Parathyroid adenoma (tissue), 2 donors: Measurements from ENCODE around the gene TGFBR3L.

Experiments
- H2AFZ ChIP-seq: fragments of 300-600 bp; sonication (generic); one replicate; pipeline ENCODE4 v1.7.0; 2017; ENCODE audit warnings: antibody characterized with exemption, mild to moderate bottlenecking
- H3K27ac ChIP-seq: fragments of 300-600 bp; sonication (generic); one replicate; pipeline ENCODE4 v1.7.0; 2017
- H3K27me3 ChIP-seq: fragments of 300-600 bp; sonication (generic); one replicate; pipeline ENCODE4 v1.7.0; 2017; ENCODE audit warnings: low read length; ENCODE audit not compliant: control insufficient read depth, insufficient read depth
- H3K36me3 ChIP-seq: fragments of 300-600 bp; sonication (generic); one replicate; pipeline ENCODE4 v1.7.0; 2017; ENCODE audit warnings: low read length; ENCODE audit not compliant: control insufficient read depth, insufficient read depth
- H3K4me1 ChIP-seq: fragments of 300-600 bp; sonication (generic); one replicate; pipeline ENCODE4 v1.7.0; 2017; ENCODE audit warnings: control low read depth
- H3K4me2 ChIP-seq: fragments of 300-600 bp; sonication (generic); one replicate; pipeline ENCODE4 v1.7.0; 2017; ENCODE audit warnings: low read length
- H3K4me3 ChIP-seq: fragments of 300-600 bp; sonication (generic); one replicate; pipeline ENCODE4 v1.7.0; 2017; ENCODE audit warnings: low read depth, low read length
- H3K79me2 ChIP-seq: fragments of 300-600 bp; sonication (generic); one replicate; pipeline ENCODE4 v1.7.0; 2017; ENCODE audit warnings: control low read depth
- H3K9ac ChIP-seq: fragments of 300-600 bp; sonication (generic); one replicate; pipeline ENCODE4 v1.7.0; 2017; ENCODE audit warnings: mild to moderate bottlenecking
- H3K9me3 ChIP-seq: fragments of 300-600 bp; sonication (generic); one replicate; pipeline ENCODE4 v1.7.0; 2017; ENCODE audit warnings: low read length; ENCODE audit not compliant: control insufficient read depth
- CTCF ChIP-seq: fragments of 300-600 bp; sonication (generic); IDR thresholded peaks from one replicate; pipeline ENCODE4 v1.7.0; 2017; ENCODE audit warnings: antibody characterized with exemption, mild to moderate bottlenecking
- donor health status: primary hyperparathyroidism.

Gene TGFBR3L

GRCh38 chr19:7874076-7874896 is 40.3 kb upstream of the TGFBR3L start, which contains the start of gene PRR36:
PRR36 (minus strand) TSS chr19:7874390; CDS start chr19:7873689, 701 bp downstream.
- Histone ChIP-seq H3K27ac (peak within 1 kb of the TSS; percentile 19), H3K36me3 (no peaks in the 10 kb centered on the region), H3K9me3 (no peaks in the 10 kb centered on the region), H3K9ac (no peak within 1 kb of the TSS), H3K4me3 (peak within 1 kb of the TSS; percentile 76), H2AFZ (peak within 1 kb of the TSS; percentile 90), H3K4me1 (peaks cover 10% of the 10 kb centered on the region), H3K4me2 (peak within 1 kb of the TSS; percentile 84), H3K27me3 (no peaks in the 10 kb centered on the region), H3K79me2 (no peaks in the 10 kb centered on the region)
- no peak for TF ChIP-seq CTCF

GRCh38 chr19:7874897-7875273 is 39.7 kb upstream of the TGFBR3L start:
- Histone ChIP-seq H3K4me3 (peak overlapping the region; percentile 76), H3K27me3 (no peaks in the 10 kb centered on the region), H2AFZ (peak overlapping the region; percentile 90), H3K36me3 (no peaks in the 10 kb centered on the region), H3K4me1 (peaks cover 10% of the 10 kb centered on the region), H3K27ac (peak overlapping the region; percentile 19), H3K4me2 (peak overlapping the region; percentile 64), H3K9ac (no peak overlapping the region), H3K9me3 (no peaks in the 10 kb centered on the region), H3K79me2 (no peaks in the 10 kb centered on the region)
- no peak for TF ChIP-seq CTCF

GRCh38 chr19:7877249-7877836 is 37.3 kb upstream of the TGFBR3L start:
- Histone ChIP-seq H3K79me2 (no peaks in the 10 kb centered on the region), H3K4me1 (peaks cover 2% of the 10 kb centered on the region), H3K27ac (no peak overlapping the region), H3K36me3 (no peaks in the 10 kb centered on the region), H3K9me3 (no peaks in the 10 kb centered on the region), H3K9ac (no peak overlapping the region), H3K4me3 (no peak overlapping the region), H2AFZ (no peak overlapping the region), H3K27me3 (no peaks in the 10 kb centered on the region), H3K4me2 (no peak overlapping the region)
- no peak for TF ChIP-seq CTCF

- Histone ChIP-seq H3K4me3 (no peak overlapping the region), H3K27me3 (no peaks in the 10 kb centered on the region), H3K4me1 (peaks cover 2% of the 10 kb centered on the region), H2AFZ (no peak overlapping the region), H3K9ac (no peak overlapping the region), H3K4me2 (no peak overlapping the region), H3K36me3 (no peaks in the 10 kb centered on the region), H3K27ac (no peak overlapping the region), H3K79me2 (no peaks in the 10 kb centered on the region), H3K9me3 (no peaks in the 10 kb centered on the region)
- no peak for TF ChIP-seq CTCF
Observed at GRCh38 chr19:7879111-7879807, 35.4 kb upstream of the TGFBR3L start.
